T-helper 2 cell treated with Interferon-gamma antibody and Interleukin-4, amounts not matched to agents 5 μg/mL and 100 μg/mL, for 36 hours (primary cell): ENCODE results near the gene TNNT2.
A peak's percentile ranks its signal among the peaks of the same experiment; 100 is the strongest.

Experiments
- DNase-seq: peaks from one replicate; pipeline ENCODE4 v3.0.0; 2021; ENCODE audit warnings: low spot score
- H3K27ac Mint-ChIP-seq: one replicate; pipeline ENCODE4 v1.8.0; 2021; ENCODE audit warnings: mild to moderate bottlenecking, mixed read lengths
- H3K27me3 Mint-ChIP-seq: one replicate; pipeline ENCODE4 v1.8.0; 2021; ENCODE audit warnings: low read depth, mixed read lengths
- H3K36me3 Mint-ChIP-seq: one replicate; pipeline ENCODE4 v1.8.0; 2021; ENCODE audit warnings: low read depth, mixed read lengths
- H3K4me1 Mint-ChIP-seq: one replicate; pipeline ENCODE4 v1.8.0; 2021; ENCODE audit warnings: low read depth, mixed read lengths
- H3K4me3 Mint-ChIP-seq: one replicate; pipeline ENCODE4 v1.8.0; 2022; ENCODE audit warnings: mild to moderate bottlenecking, moderate library complexity, mixed read lengths
- H3K9me3 Mint-ChIP-seq: one replicate; pipeline ENCODE4 v1.8.0; 2021; ENCODE audit warnings: mixed read lengths

The TNNT2 gene

GRCh38 chr1:201409440-201409839, 32.0 kb upstream of the TNNT2 start:
- no peaks in the 10 kb centered on the region for H3K9me3 Mint-ChIP-seq
- H3K36me3 Mint-ChIP-seq: no peaks in the 10 kb centered on the region
- DNase-seq: no peak
- no peaks in the 10 kb centered on the region for H3K27me3 Mint-ChIP-seq
- no peaks in the 10 kb centered on the region for H3K4me1 Mint-ChIP-seq
- no peak overlapping the region for H3K27ac Mint-ChIP-seq
- H3K4me3 Mint-ChIP-seq: no peak overlapping the region

GRCh38 chr1:201408834-201409200, 31.3 kb upstream of the TNNT2 start:
- no peaks in the 10 kb centered on the region for H3K9me3 Mint-ChIP-seq
- no peak for DNase-seq
- no peak overlapping the region for H3K27ac Mint-ChIP-seq
- no peaks in the 10 kb centered on the region for H3K36me3 Mint-ChIP-seq
- no peaks in the 10 kb centered on the region for H3K4me1 Mint-ChIP-seq
- H3K4me3 Mint-ChIP-seq: no peak overlapping the region
- no peaks in the 10 kb centered on the region for H3K27me3 Mint-ChIP-seq

- no peaks in the 10 kb centered on the region for H3K9me3 Mint-ChIP-seq
- H3K27me3 Mint-ChIP-seq: no peaks in the 10 kb centered on the region
- H3K4me3 Mint-ChIP-seq: no peak overlapping the region
- H3K27ac Mint-ChIP-seq: no peak overlapping the region
- peak; percentile 49 for DNase-seq
- H3K4me1 Mint-ChIP-seq: no peaks in the 10 kb centered on the region
- no peaks in the 10 kb centered on the region for H3K36me3 Mint-ChIP-seq
These were observed 30.8 kb upstream of the TNNT2 start for GRCh38 chr1:201408176-201408833.

- Mint-ChIP-seq H3K27me3 (no peaks in the 10 kb centered on the region), H3K36me3 (no peaks in the 10 kb centered on the region), H3K27ac (no peak overlapping the region), H3K4me3 (no peak overlapping the region), H3K9me3 (no peaks in the 10 kb centered on the region), H3K4me1 (no peaks in the 10 kb centered on the region)
- no peak for DNase-seq
These were observed 29.4 kb upstream of the TNNT2 start for GRCh38 chr1:201406831-201407406.

GRCh38 chr1:201405484-201405831, 28.0 kb upstream of the TNNT2 start:
- Mint-ChIP-seq H3K27ac (no peak overlapping the region), H3K27me3 (no peaks in the 10 kb centered on the region), H3K4me3 (no peak overlapping the region), H3K4me1 (no peaks in the 10 kb centered on the region), H3K36me3 (no peaks in the 10 kb centered on the region), H3K9me3 (no peaks in the 10 kb centered on the region)
- DNase-seq: no peak

GRCh38 chr1:201404722-201405483, 27.4 kb upstream of the TNNT2 start:
- Mint-ChIP-seq H3K4me1 (no peaks in the 10 kb centered on the region), H3K4me3 (no peak overlapping the region), H3K36me3 (no peaks in the 10 kb centered on the region), H3K27me3 (no peaks in the 10 kb centered on the region), H3K27ac (no peak overlapping the region), H3K9me3 (no peaks in the 10 kb centered on the region)
- no peak for DNase-seq

GRCh38 chr1:201404055-201404454, 26.6 kb upstream of the TNNT2 start:
- no peaks in the 10 kb centered on the region for H3K36me3 Mint-ChIP-seq
- no peak overlapping the region for H3K27ac Mint-ChIP-seq
- no peaks in the 10 kb centered on the region for H3K27me3 Mint-ChIP-seq
- no peaks in the 10 kb centered on the region for H3K9me3 Mint-ChIP-seq
- no peak for DNase-seq
- no peak overlapping the region for H3K4me3 Mint-ChIP-seq
- H3K4me1 Mint-ChIP-seq: no peaks in the 10 kb centered on the region

GRCh38 chr1:201403359-201403758, 25.9 kb upstream of the TNNT2 start:
- Mint-ChIP-seq H3K27ac (no peak overlapping the region), H3K4me3 (no peak overlapping the region), H3K36me3 (no peaks in the 10 kb centered on the region)

GRCh38 chr1:201401700-201402099, 24.2 kb upstream of the TNNT2 start:
- no peaks in the 10 kb centered on the region for H3K36me3 Mint-ChIP-seq
- DNase-seq: no peak
- H3K27me3 Mint-ChIP-seq: peaks cover 17% of the 10 kb centered on the region
- H3K9me3 Mint-ChIP-seq: no peaks in the 10 kb centered on the region
- no peak overlapping the region for H3K27ac Mint-ChIP-seq
- no peaks in the 10 kb centered on the region for H3K4me1 Mint-ChIP-seq
- no peak overlapping the region for H3K4me3 Mint-ChIP-seq

More at GRCh38 chr1:201403359-201403758, 25.9 kb upstream of the TNNT2 start:
- Mint-ChIP-seq H3K9me3 (no peaks in the 10 kb centered on the region), H3K27me3 (peaks cover 6% of the 10 kb centered on the region), H3K4me1 (no peaks in the 10 kb centered on the region)
- DNase-seq: no peak

- H3K9me3 Mint-ChIP-seq: no peaks in the 10 kb centered on the region
These were observed 23.4 kb upstream of the TNNT2 start for GRCh38 chr1:201400852-201401230.

GRCh38 chr1:201400212-201400851, 22.9 kb upstream of the TNNT2 start:
- no peak for DNase-seq
- H3K9me3 Mint-ChIP-seq: no peaks in the 10 kb centered on the region
- H3K27me3 Mint-ChIP-seq: peaks cover 20% of the 10 kb centered on the region
- no peaks in the 10 kb centered on the region for H3K4me1 Mint-ChIP-seq
- no peak overlapping the region for H3K27ac Mint-ChIP-seq
- no peak overlapping the region for H3K4me3 Mint-ChIP-seq
- H3K36me3 Mint-ChIP-seq: no peaks in the 10 kb centered on the region

More at GRCh38 chr1:201400852-201401230, 23.4 kb upstream of the TNNT2 start:
- no peak for DNase-seq
- H3K4me1 Mint-ChIP-seq: no peaks in the 10 kb centered on the region
- peaks cover 20% of the 10 kb centered on the region for H3K27me3 Mint-ChIP-seq
- no peak overlapping the region for H3K27ac Mint-ChIP-seq
- no peaks in the 10 kb centered on the region for H3K36me3 Mint-ChIP-seq
- H3K4me3 Mint-ChIP-seq: no peak overlapping the region

- Mint-ChIP-seq H3K36me3 (no peaks in the 10 kb centered on the region), H3K4me1 (no peaks in the 10 kb centered on the region), H3K27ac (no peak overlapping the region), H3K4me3 (no peak overlapping the region), H3K9me3 (no peaks in the 10 kb centered on the region), H3K27me3 (peaks cover 20% of the 10 kb centered on the region)
- no peak for DNase-seq
These were observed 22.1 kb upstream of the TNNT2 start for GRCh38 chr1:201399352-201400126.

GRCh38 chr1:201399018-201399351, 21.5 kb upstream of the TNNT2 start, which contains the start of gene LAD1:
Gene LAD1 (minus strand): TSS chr1:201399324. CDS start chr1:201399306, 18 bp downstream.
- Mint-ChIP-seq H3K4me1 (no peaks in the 10 kb centered on the region), H3K9me3 (no peaks in the 10 kb centered on the region), H3K36me3 (no peaks in the 10 kb centered on the region), H3K4me3 (no peak within 1 kb of the TSS), H3K27me3 (peaks cover 23% of the 10 kb centered on the region), H3K27ac (no peak within 1 kb of the TSS)
- no peak for DNase-seq

- H3K36me3 Mint-ChIP-seq: no peaks in the 10 kb centered on the region
- H3K4me3 Mint-ChIP-seq: no peak overlapping the region
- H3K9me3 Mint-ChIP-seq: no peaks in the 10 kb centered on the region
- no peak overlapping the region for H3K27ac Mint-ChIP-seq
- no peak for DNase-seq
- H3K27me3 Mint-ChIP-seq: peaks cover 23% of the 10 kb centered on the region
- no peaks in the 10 kb centered on the region for H3K4me1 Mint-ChIP-seq
These were observed 20.2 kb upstream of the TNNT2 start for GRCh38 chr1:201397675-201398074.
